ENCODE data around the gene CREB3L4. TPM values are rescaled to one million over a fixed set of nuclear protein-coding genes. Genes with fewer than 3 reads are reported as not detected.

The CREB3L4 gene
- total RNA-seq, 1 experiment from 2014 or later: 14.7 TPM

DNA sequence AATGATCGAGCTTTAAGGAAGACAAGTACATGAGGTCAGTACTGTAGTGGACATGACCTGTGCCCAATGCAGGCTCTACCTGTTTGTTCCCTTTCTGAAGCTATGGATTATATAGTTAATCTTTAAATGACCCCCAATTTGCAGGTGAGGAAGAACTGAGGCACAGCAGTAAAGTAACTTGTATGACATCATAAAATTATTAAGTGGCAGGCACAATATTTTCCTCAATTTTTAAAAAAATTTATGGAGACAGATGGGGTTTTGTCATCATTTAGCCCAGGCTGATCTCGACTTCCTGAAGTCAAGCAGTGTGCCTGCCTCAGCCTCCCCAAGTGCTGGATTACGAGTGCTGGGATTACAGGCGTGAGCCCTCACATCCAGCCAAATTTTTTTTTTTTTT, 41.3 kb upstream of the CREB3L4 start:
- DNase-seq (ENCODE audit: unreplicated experiment): no peak
- TF ChIP-seq, protein P1, sequence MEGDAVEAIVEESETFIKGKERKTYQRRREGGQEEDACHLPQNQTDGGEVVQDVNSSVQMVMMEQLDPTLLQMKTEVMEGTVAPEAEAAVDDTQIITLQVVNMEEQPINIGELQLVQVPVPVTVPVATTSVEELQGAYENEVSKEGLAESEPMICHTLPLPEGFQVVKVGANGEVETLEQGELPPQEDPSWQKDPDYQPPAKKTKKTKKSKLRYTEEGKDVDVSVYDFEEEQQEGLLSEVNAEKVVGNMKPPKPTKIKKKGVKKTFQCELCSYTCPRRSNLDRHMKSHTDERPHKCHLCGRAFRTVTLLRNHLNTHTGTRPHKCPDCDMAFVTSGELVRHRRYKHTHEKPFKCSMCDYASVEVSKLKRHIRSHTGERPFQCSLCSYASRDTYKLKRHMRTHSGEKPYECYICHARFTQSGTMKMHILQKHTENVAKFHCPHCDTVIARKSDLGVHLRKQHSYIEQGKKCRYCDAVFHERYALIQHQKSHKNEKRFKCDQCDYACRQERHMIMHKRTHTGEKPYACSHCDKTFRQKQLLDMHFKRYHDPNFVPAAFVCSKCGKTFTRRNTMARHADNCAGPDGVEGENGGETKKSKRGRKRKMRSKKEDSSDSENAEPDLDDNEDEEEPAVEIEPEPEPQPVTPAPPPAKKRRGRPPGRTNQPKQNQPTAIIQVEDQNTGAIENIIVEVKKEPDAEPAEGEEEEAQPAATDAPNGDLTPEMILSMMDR (IDR thresholded peaks at IDR 0.05; ENCODE audit: unreplicated experiment): no peak
- intact Hi-C loops (cut with micrococcal nuclease): no loop called here
- ChIA-PET POLR2A (interaction anchor here (7.5 to 7.8 kb wide), 2 partner anchors 19 to 36 kb away, joined by 98 to 117 read pairs; partner anchors contain the start of genes DENND4B and SLC39A1), CTCF (interaction anchor here (1.1 kb wide), 1 partner anchor 20 kb away, joined by 6 read pairs; the partner anchor contains the start of gene DENND4B)
- H3K27me3 Mint-ChIP-seq (ENCODE audit: insufficient read depth, unreplicated experiment): no peaks in the 10 kb centered on the region
- H3K4me1 Mint-ChIP-seq (ENCODE audit: insufficient read depth, unreplicated experiment): peaks cover 9% of the 10 kb centered on the region
- no peak overlapping the region for H3K4me3 Mint-ChIP-seq (ENCODE audit: unreplicated experiment)
- H3K27ac Mint-ChIP-seq (ENCODE audit: low read depth, unreplicated experiment): no peak overlapping the region
- BruUV-seq (replicated peaks): no TSS peak
- peaks cover 22% of the 10 kb centered on the region for H3K36me3 Mint-ChIP-seq (ENCODE audit: insufficient read depth, unreplicated experiment)
- H3K9me3 Mint-ChIP-seq (ENCODE audit: unreplicated experiment): no peaks in the 10 kb centered on the region

DNA sequence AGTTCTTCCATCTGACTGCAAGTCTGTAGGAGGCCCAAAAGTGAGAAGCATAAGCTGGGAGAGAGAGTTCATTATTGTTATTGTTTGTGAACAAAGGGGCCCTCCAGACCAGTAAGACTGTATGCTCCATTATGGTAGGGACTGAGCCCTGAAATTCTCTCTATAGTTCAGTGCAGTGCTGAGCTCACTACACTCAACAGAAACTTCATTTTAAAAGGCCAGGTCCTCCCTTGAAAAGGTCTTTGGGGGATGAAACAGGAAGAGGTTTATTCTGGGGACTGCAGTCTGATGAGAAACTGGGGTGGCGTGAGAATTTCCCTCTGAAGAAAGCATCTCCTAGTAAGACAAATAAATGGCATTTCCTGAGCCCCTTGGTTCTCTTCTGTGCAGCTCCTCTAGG, 39.5 kb upstream of the CREB3L4 start:
- Mint-ChIP-seq H3K27me3 (ENCODE audit: insufficient read depth, unreplicated experiment) (no peaks in the 10 kb centered on the region), H3K27ac (ENCODE audit: low read depth, unreplicated experiment) (no peak overlapping the region), H3K4me1 (ENCODE audit: insufficient read depth, unreplicated experiment) (peaks cover 5% of the 10 kb centered on the region), H3K36me3 (ENCODE audit: insufficient read depth, unreplicated experiment) (peaks cover 34% of the 10 kb centered on the region), H3K4me3 (ENCODE audit: unreplicated experiment) (no peak overlapping the region), H3K9me3 (ENCODE audit: unreplicated experiment) (no peaks in the 10 kb centered on the region)
- TF ChIP-seq, protein P1 (IDR thresholded peaks at IDR 0.05; ENCODE audit: unreplicated experiment): no peak
- ChIA-PET POLR2A (interaction anchor here (0.7 to 3.7 kb wide), 6 partner anchors 11 to 201 kb away, joined by 3 to 9 read pairs (median 3); partner anchors contain the start of genes CRTC2, RAB13 and SLC39A1), CTCF (interaction anchor here (0.7 to 1.2 kb wide), 2 partner anchors 9 to 35 kb away, joined by 3 to 7 read pairs; partner anchors contain the start of gene SLC39A1)
- intact Hi-C loops (cut with micrococcal nuclease): no loop called here
- DNase-seq (ENCODE audit: unreplicated experiment): no peak
- BruUV-seq (replicated peaks): no TSS peak

DNA sequence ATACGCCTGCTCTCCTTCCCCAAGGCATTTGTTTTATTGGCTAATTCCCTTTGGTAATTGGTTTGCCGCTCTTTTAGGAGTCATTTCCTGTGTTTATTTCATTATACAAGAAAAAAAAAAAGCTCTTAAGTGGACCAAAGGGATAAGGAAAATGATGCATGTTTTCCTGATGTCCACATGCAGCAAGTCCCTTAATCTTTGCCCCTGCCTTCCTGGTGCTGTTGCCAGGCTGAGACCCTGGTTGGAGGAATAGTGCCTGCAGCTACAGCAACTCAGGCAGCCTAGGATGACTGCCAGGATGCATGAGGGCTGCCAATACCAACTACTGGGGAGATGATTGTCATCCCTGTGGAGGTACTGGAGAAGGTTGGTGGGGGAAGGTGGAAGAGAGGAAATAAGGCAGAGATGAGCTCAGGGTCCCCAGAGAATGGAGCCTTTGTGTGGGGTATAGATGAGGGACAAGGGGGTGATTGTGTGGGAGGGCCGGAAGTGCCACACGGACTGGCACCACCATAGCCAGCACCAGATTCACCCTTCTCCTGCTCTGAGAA, 38.8 kb upstream of the CREB3L4 start:
- H3K27ac Mint-ChIP-seq (ENCODE audit: low read depth, unreplicated experiment): no peak overlapping the region
- intact Hi-C loops (cut with micrococcal nuclease): no loop called here
- DNase-seq (ENCODE audit: unreplicated experiment): no peak

DNA sequence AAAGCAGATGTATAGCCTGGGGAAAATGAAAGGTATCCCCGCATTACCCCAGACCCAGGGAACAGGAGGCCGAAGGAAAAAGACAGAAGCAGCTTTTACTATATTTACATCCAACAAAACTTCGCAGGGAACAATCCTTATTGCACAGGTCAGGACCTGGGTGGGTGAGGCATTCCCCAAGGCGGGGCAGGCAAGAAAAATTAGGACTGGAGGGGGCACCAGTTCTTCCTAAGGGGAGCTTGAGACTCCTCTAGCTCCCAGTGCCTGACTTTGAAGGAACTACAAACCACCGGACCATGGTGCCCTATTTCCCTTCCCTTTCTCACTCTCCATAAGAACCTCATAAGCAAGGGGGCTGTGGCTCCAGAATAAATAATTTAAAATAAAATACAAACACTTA, 38.3 kb upstream of the CREB3L4 start:
- H3K36me3 Mint-ChIP-seq (ENCODE audit: insufficient read depth, unreplicated experiment): peaks cover 43% of the 10 kb centered on the region
- POLR2A ChIA-PET: interaction anchor here (1.2 to 3.7 kb wide), 3 partner anchors 10 to 29 kb away, joined by 3 to 9 read pairs (median 5); partner anchors contain the start of gene CRTC2
- H3K9me3 Mint-ChIP-seq (ENCODE audit: unreplicated experiment): no peaks in the 10 kb centered on the region
- no peaks in the 10 kb centered on the region for H3K27me3 Mint-ChIP-seq (ENCODE audit: insufficient read depth, unreplicated experiment)
- CTCF ChIA-PET: interaction anchor here (1.0 to 1.8 kb wide), 4 partner anchors 10 to 57 kb away, joined by 3 to 9 read pairs (median 5); no protein-coding TSS in a partner anchor
- DNase-seq (ENCODE audit: unreplicated experiment): no peak
- BruUV-seq (replicated peaks): no TSS peak
- no peak overlapping the region for H3K4me3 Mint-ChIP-seq (ENCODE audit: unreplicated experiment)
- intact Hi-C loops (cut with micrococcal nuclease): no loop called here
- TF ChIP-seq, protein P1 (IDR thresholded peaks at IDR 0.05; ENCODE audit: unreplicated experiment): no peak
- no peaks in the 10 kb centered on the region for H3K4me1 Mint-ChIP-seq (ENCODE audit: insufficient read depth, unreplicated experiment)
- H3K27ac Mint-ChIP-seq (ENCODE audit: low read depth, unreplicated experiment): no peak overlapping the region

More for the DNA sequence above, 38.8 kb upstream of the CREB3L4 start:
- H3K36me3 Mint-ChIP-seq (ENCODE audit: insufficient read depth, unreplicated experiment): peaks cover 38% of the 10 kb centered on the region
- ChIA-PET POLR2A (interaction anchor here (1.0 to 3.7 kb wide), 5 partner anchors 10 to 57 kb away, joined by 3 to 9 read pairs (median 4); partner anchors contain the start of genes CRTC2, RAB13 and SLC39A1), CTCF (interaction anchor here (1.2 to 1.8 kb wide), 2 partner anchors 9 to 16 kb away, joined by 7 to 9 read pairs; no protein-coding TSS in a partner anchor)
- no peaks in the 10 kb centered on the region for H3K9me3 Mint-ChIP-seq (ENCODE audit: unreplicated experiment)
- TF ChIP-seq, protein P1 (IDR thresholded peaks at IDR 0.05; ENCODE audit: unreplicated experiment): no peak
- no TSS peak for BruUV-seq (replicated peaks)
- no peak overlapping the region for H3K4me3 Mint-ChIP-seq (ENCODE audit: unreplicated experiment)
- peaks cover 2% of the 10 kb centered on the region for H3K4me1 Mint-ChIP-seq (ENCODE audit: insufficient read depth, unreplicated experiment)
- H3K27me3 Mint-ChIP-seq (ENCODE audit: insufficient read depth, unreplicated experiment): no peaks in the 10 kb centered on the region
